BJ (cell line): Measurements from ENCODE around the gene ACACB. TPM values are rescaled to one million over a fixed set of nuclear protein-coding genes. Genes with fewer than 3 reads are reported as not detected.

ENCODE experiments used
- CTCF ChIA-PET: fragments of 350-600 bp; formaldehyde crosslinking; extraction: SDS; loops from one replicate; lab custom pipeline; 2021; ENCODE audit warnings: antibody characterized with exemption, inconsistent platforms; lab: Yijun Ruan, JAX
- POLR2A ChIA-PET: fragments of 300-600 bp; sonication (Branson Sonifier 250); formaldehyde crosslinking; extraction: SDS; loops from one replicate; lab custom pipeline; 2021; ENCODE audit warnings: antibody characterized with exemption; lab: Charles Lee
- DNase-seq: peaks from one replicate; pipeline ENCODE4 v3.0.0-alpha.2; 2011; ENCODE audit warnings: low read depth
- H3K27me3 ChIP-seq: 2 replicates; pipeline ENCODE4 v1.6.0; 2011; ENCODE audit warnings: low read length; ENCODE audit not compliant: control insufficient read depth, insufficient read depth
- H3K36me3 ChIP-seq: 2 replicates; pipeline ENCODE4 v1.5.1; 2011; ENCODE audit warnings: low read length; ENCODE audit not compliant: control insufficient read depth, insufficient read depth
- H3K4me3 ChIP-seq: 2 replicates; pipeline ENCODE4 v1.5.1; 2011; ENCODE audit warnings: low read depth, mild to moderate bottlenecking, control low read depth, low read length
- CTCF ChIP-seq: IDR thresholded peaks from 2 replicates; pipeline ENCODE4 v1.5.1; 2011; ENCODE audit warnings: low read depth, mild to moderate bottlenecking, control low read depth, inconsistent platforms, low read length, moderate library complexity; ENCODE audit not compliant: insufficient read depth
- polyA plus RNA-seq: library from polyadenylated mRNA; depleted of rRNA; stranded (reverse); fragments of >200 nt; gene quantifications from 2 replicates; pipeline ENCODE4 v1.2.3, GENCODE V29; 2011

ACACB gene
- polyA plus RNA-seq, 1 experiment, result 1.7 TPM

- no peaks in the 10 kb centered on the region for H3K36me3 ChIP-seq
- H3K27me3 ChIP-seq, result no peaks in the 10 kb centered on the region
- ChIA-PET POLR2A (no interaction called here), CTCF (no interaction called here)
- no peak for DNase-seq
- no peak for TF ChIP-seq CTCF
- no peak overlapping the region for H3K4me3 ChIP-seq
Observed at GRCh38 chr12:109223211-109223610, 106.8 kb downstream of the ACACB start.

GRCh38 chr12:109223868-109224267 lies 107.5 kb downstream of the ACACB start:
- CTCF ChIA-PET, result no interaction called here
- no peaks in the 10 kb centered on the region for H3K27me3 ChIP-seq
- TF ChIP-seq CTCF, result no peak
- DNase-seq, result no peak
- no peak overlapping the region for H3K4me3 ChIP-seq
- POLR2A ChIA-PET, result no interaction called here
- H3K36me3 ChIP-seq, result no peaks in the 10 kb centered on the region

- CTCF ChIA-PET, result no interaction called here
- POLR2A ChIA-PET, result no interaction called here
- DNase-seq, result no peak
Observed at GRCh38 chr12:109228664-109229063, 112.3 kb downstream of the ACACB start.

DNA sequence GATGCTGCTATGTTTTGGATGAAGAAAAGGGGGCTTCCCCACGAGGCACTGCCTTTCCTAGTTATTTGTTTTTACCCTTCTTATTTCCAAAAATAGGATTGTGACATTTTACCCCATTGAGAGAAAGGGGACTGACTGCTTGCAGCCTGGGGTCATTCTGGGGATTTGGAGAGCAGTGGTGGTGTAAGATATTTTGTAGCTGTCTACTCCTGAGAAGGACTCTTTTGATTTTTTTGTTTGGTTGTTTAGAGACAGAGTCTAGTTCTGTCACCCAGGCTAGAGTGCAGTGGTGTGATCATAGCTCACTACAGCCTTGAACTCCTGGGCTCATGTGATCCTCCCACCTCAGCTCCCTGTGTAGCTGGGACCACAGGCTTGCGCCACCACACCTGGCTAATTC lies 113.8 kb downstream of the ACACB start:
- no peak for TF ChIP-seq CTCF
- POLR2A ChIA-PET, result no interaction called here
- Histone ChIP-seq H3K4me3 (no peak overlapping the region), H3K36me3 (no peaks in the 10 kb centered on the region), H3K27me3 (no peaks in the 10 kb centered on the region)
- CTCF ChIA-PET, result no interaction called here
- no peak for DNase-seq

More at GRCh38 chr12:109228664-109229063, 112.3 kb downstream of the ACACB start:
- Histone ChIP-seq H3K4me3 (no peak overlapping the region), H3K36me3 (no peaks in the 10 kb centered on the region), H3K27me3 (no peaks in the 10 kb centered on the region)
- no peak for TF ChIP-seq CTCF

DNA sequence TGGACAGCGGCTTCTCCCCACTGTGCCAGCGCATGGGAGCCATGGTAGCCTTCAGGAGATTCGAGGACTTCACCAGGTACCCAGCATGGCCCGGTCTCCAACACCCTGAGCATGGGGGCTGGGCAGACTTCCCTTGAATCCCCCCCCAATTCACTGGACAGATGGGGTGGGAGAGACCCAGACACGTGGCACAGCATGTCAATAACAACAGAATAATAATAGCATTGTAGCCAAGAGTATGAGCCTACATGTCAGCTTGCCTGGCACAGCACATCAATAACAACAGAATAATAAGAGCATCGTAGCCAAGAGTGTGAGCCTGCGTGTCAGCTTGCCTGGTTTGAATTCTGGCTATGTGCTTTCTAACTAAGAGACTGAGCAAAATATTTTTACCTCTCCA lies 116.3 kb downstream of the ACACB start:
- no peaks in the 10 kb centered on the region for H3K36me3 ChIP-seq
- TF ChIP-seq CTCF, result no peak
- CTCF ChIA-PET, result no interaction called here
- H3K4me3 ChIP-seq, result no peak overlapping the region
- no peak for DNase-seq
- POLR2A ChIA-PET, result no interaction called here
- no peaks in the 10 kb centered on the region for H3K27me3 ChIP-seq
